Right ventricle myocardium inferior (tissue), 1 donor: ENCODE results near the gene ASB4. TPM values are rescaled to one million over a fixed set of nuclear protein-coding genes. Genes with fewer than 3 reads are reported as not detected.
A peak's percentile ranks its signal among the peaks of the same experiment; 100 is the strongest.

ENCODE experiments used
- ATAC-seq: fragments of 200-7000 bp; cut with Tn5 transposase; one replicate; pipeline ENCODE4 v1.9.1; 2020; ENCODE audit warnings: mild to moderate bottlenecking, moderate library complexity
- DNase-seq: peaks from one replicate; pipeline ENCODE4 v3.0.0; 2021; ENCODE audit errors: missing footprints
- intact Hi-C: fragments of 100-400 bp; cut with DNase I; formaldehyde crosslinking; loops from one replicate; pipeline ENCODE4 v1.11.0; 2022
- total RNA-seq: library from RNA; stranded (reverse); fragmentation: NEBNext Ultra II Directional; extraction: Animal tissue kit (Norgen Biotek cat#: 25700); gene quantifications from one replicate; pipeline ENCODE4 v1.2.1, GENCODE V29; 2021
- donor health status: DM: no; HTN: yes; CAD: no; lungs with severe emphysema.

ASB4 gene
- total RNA-seq, 1 donor from 2014 or later = 7.0 TPM

GRCh38 chr7:95582578-95583293 is 97.0 kb downstream of the ASB4 start:
- intact Hi-C loops = no loop called here
- ATAC-seq = peak; percentile 66
- peak; percentile 33 for DNase-seq

GRCh38 chr7:95583834-95584621 is 98.3 kb downstream of the ASB4 start:
- ATAC-seq = no peak
- no peak for DNase-seq
- intact Hi-C loops = no loop called here

- no peak for DNase-seq
- no peak for ATAC-seq
- intact Hi-C loops = no loop called here
Measured at GRCh38 chr7:95584769-95585425, 99.2 kb downstream of the ASB4 start.

- DNase-seq (no peak), ATAC-seq (no peak)
- intact Hi-C loops = no loop called here
Measured at GRCh38 chr7:95585426-95585789, 99.7 kb downstream of the ASB4 start.

GRCh38 chr7:95586951-95587301 is 101.2 kb downstream of the ASB4 start:
- no peak for DNase-seq
- intact Hi-C loops = no loop called here
- no peak for ATAC-seq

- ATAC-seq (no peak), DNase-seq (no peak)
- intact Hi-C loops = no loop called here
Measured at GRCh38 chr7:95589031-95589430, 103.3 kb downstream of the ASB4 start.

- intact Hi-C loops = no loop called here
- ATAC-seq (no peak), DNase-seq (no peak)
Measured at GRCh38 chr7:95589766-95590165, 104.0 kb downstream of the ASB4 start.

Other genes starting within 250 kb of the ASB4 start
- gene PON1, start 161.4 kb upstream of the ASB4 start, total RNA-seq = not detected
- gene PON3, start 89.6 kb upstream of the ASB4 start, total RNA-seq = 0.57 TPM
- gene PON2, start 50.9 kb upstream of the ASB4 start, total RNA-seq = 37.4 TPM
- 431 TPM for gene PDK4, start 110.6 kb downstream of the ASB4 start, total RNA-seq